HG03066 (cell line): ENCODE results near the gene CACNA2D4.

Source experiments
- ATAC-seq: cut with Tn5 transposase; IDR thresholded peaks from one replicate; pipeline ENCODE4 v1.9.1; 2021; ENCODE audit warnings: low read depth; ENCODE audit not compliant: unreplicated experiment

CACNA2D4 gene

DNA sequence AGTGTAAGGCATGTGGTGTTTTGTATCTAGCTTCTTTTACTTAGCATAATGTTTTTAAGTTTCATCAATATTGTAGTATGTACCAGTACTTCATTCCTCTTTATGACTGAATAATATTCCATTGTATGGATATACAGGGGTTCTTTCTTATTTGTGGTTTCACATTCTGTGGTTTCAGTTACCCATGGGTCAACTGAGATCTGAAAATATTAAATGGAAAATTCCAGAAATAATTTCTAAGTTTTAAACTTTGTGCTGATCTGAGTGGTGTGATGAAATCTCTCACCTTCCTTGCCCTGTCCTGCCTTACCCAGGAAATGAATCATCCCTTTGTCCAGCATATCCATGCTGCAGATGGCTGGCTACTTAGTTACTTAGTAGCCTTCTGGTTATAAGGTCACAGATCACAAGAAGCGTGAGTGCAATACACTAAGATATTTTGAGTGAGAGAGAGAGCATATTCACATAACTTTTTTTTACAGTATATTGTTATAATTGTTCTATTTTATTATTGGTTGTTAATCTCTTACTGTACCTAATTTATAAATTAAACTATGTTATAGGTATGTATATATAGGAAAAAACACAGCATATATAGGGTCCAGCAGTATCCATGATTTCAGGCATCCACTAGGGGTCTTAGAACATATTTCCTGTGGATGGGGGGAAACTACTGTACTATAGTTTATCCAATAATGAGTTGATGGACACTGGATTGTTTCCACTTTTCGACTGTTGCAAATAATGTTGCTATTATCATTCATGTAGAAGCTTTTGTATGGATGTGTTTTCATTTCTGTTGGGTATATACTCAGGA, 157.7 kb downstream of the CACNA2D4 start:
- ATAC-seq = no peak

DNA sequence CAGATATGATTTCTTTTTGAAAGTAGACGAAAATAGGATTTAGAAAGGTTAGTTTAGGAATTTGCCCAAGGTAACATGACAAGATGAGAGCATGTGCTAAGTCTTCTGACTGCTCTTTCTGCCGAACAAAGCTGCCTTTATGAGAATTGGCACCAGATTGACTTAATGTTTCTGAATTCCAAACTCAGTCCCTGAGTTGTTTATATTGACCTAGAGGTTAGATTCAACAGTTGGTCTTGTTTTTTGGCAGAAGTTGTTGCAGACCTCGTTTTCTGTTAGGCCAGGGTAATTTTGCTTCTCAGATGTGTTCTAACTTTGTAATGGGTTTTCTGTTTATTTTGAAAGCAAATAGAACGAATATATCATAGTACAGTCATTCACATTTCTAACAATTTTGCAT, 159.6 kb downstream of the CACNA2D4 start:
- no peak for ATAC-seq

DNA sequence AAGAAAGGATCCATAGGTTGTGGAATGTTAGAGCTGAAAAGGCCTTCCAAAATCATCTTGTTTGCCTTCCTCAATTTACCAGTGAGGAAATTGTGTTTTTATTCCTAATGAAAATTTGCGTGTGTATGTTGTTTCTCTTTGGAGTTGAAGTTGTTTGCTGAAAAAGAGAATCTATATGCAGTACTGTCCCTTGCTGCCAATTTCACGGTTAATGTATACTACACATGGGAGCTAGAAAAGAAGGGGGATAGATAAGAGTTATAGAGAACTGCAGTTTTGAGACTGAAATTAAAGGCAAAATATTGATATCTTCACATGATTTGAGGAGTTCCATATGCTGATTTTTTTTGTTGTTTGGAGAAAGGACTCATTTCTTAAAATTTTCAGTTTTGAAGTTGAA, 160.1 kb downstream of the CACNA2D4 start:
- no peak for ATAC-seq

DNA sequence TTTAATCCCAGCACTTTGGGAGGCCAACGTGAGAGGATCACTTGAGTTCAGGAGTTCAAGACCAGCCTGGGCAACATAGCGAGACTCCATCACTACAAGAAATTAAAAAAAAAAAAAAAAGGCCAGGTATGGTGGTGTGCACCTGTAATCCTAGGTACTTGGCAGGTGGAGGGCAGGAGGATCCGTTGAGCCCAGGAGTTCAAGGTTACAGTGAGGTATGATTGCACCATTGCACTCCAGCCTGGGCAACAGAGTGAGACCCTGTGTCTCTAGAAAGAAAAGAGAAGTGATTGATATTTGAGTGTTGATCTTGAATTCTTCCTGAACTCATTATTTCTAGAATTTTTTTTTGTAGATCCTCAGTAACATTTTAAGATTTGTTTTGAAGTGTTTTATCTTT, 168.2 kb downstream of the CACNA2D4 start:
- ATAC-seq = no peak

DNA sequence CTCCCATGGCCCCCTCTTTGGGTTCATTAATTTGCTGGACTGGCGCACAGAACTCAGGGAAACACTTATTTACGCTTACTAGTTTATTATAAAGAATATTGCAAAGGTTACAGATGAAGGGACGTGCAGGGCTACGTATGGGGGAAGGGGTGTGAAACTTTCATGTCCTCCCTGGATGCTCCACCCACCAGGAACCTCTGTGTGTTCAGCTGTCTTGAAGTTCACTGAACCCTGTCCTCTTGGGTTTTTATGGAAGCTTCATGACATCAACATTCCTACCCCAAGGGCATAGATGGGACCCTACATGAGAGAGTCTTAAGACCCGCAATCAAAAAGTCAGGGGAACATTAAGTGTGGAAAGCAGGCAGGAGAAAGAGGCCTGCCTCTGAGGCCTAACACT, 169.4 kb downstream of the CACNA2D4 start:
- no peak for ATAC-seq

DNA sequence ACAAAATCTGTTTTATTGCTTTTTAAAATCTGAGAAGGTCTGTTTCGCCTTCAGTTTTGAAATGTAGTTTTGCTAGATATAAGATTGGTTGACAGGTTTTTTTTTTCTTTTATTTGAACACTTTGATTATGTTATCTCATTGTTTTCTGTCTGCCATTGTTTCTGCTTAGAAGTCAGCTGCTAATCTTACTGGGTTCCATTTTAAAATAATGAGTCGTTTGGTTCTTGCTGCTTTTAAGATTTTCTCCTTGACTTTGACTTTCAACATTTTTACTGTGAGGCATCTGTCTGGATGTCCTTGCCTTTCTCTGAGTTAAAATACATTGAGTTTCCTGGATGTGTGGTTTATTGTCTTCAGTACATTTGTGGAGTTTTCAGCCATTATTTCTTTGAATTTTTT, 170.8 kb downstream of the CACNA2D4 start:
- ATAC-seq = no peak

DNA sequence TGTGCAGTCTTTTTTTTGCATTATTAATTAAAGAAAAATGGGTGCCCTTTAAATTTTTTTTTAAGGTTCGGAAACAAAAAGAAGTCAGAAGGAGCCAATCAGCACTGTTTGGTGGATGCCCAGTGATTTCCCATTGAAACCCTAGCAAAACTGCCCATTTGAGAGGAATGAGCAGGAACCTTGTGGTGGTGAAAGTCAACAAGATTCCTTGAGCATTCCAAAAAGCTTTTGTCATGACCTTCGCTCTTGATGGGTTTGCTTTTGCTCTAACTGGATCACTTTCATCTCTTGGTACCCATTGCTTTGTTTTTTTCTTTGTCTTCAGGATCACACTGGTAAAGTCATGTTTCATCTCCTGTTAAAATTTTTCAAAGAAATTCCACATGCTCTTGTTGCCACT, 173.5 kb downstream of the CACNA2D4 start:
- no peak for ATAC-seq
